GM21515 (cell line): ENCODE data around the gene RNF121.

Experiments
- ATAC-seq: cut with Tn5 transposase; IDR thresholded peaks from one replicate; pipeline ENCODE4 v1.9.1; 2021; ENCODE audit not compliant: unreplicated experiment

Gene RNF121

GRCh38 chr11:71987521-71987920 is 58.7 kb downstream of the RNF121 start:
- ATAC-seq: no peak

DNA sequence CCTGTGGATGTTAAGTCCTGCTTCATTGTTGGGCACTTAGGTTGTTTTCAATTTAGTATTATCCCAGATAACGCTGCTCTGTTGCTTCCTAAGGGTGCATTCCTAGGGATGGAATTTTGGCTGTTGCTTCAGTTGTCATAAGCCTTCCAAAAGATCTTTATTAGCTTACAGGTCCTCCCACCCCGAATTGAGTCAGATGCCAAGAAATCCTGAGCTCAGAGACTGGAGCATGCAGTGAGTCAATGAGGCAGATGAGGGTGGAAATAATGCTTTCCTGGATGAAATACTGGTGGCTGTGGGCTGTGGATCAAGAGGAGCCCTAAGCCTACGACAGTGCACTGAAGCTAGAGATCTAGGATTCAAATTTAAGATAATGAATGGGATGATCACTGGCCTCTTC is 59.2 kb downstream of the RNF121 start:
- no peak for ATAC-seq

DNA sequence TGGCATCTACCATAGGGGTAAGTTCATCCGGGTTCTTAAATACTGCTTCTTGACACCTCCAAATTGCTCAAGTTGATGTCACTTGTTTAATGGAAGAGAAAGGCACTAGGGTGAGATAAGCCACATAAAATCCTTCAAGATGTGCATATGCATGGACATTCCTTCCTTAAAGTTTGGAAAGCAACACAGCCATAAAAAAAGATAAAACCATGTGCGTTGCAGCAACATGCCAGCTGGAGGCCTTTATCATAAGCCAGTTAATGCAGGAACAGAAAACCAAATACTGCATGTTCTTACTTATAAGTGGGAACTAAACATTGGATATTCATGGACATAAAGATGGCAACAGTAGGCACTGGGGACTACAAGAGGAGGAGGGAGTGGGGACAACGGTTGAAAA is 61.9 kb downstream of the RNF121 start:
- ATAC-seq: no peak

GRCh38 chr11:71991494-71991893 is 62.6 kb downstream of the RNF121 start:
- peak; percentile 58 for ATAC-seq

GRCh38 chr11:71992136-71992730 is 63.4 kb downstream of the RNF121 start:
- ATAC-seq: no peak

- no peak for ATAC-seq
These were observed 65.9 kb downstream of the RNF121 start for GRCh38 chr11:71994786-71995185.

GRCh38 chr11:71995726-71996291 is 67.0 kb downstream of the RNF121 start:
- no peak for ATAC-seq

DNA sequence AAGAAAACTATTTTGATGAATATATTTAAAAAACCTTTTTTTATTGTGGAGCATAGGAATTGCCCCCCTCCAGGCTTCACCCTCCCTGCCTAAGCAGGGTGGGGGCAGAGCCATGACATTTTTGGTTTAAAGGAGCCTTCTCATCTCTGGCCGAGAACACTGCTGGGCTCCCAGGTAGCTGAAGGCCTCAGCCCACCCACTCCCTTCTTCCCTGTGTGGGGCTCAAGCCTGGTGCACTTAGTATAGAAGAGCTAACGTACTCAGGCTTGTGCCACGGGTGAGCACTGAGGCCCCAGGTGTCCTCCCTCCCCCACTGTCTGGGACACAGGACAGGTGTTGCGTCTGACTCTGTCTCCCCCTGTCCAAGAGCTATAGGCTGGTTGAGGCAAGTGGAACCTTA is 67.7 kb downstream of the RNF121 start:
- no peak for ATAC-seq

DNA sequence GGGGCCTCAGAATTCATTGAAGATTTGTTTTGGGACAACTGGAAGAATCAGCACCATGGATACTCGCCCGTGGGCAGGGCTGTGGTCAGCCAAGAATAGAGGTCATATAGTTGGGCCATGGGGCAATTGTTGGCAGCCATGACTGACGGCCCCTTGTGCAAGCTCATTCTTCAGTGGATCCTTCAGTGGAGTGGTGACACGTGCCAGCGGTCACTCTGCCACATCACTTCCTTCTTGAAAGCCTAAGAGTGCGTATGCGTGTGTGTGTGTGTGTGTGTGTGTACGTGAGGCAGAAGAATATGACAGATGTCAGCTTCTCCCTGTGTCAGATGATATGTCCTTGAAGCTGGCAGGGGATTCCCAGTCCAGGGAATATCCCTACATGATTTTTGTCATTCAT is 68.1 kb downstream of the RNF121 start:
- ATAC-seq: no peak

GRCh38 chr11:71997594-71997993 is 68.7 kb downstream of the RNF121 start:
- ATAC-seq: no peak

GRCh38 chr11:71998061-71998460 is 69.2 kb downstream of the RNF121 start:
- no peak for ATAC-seq

DNA sequence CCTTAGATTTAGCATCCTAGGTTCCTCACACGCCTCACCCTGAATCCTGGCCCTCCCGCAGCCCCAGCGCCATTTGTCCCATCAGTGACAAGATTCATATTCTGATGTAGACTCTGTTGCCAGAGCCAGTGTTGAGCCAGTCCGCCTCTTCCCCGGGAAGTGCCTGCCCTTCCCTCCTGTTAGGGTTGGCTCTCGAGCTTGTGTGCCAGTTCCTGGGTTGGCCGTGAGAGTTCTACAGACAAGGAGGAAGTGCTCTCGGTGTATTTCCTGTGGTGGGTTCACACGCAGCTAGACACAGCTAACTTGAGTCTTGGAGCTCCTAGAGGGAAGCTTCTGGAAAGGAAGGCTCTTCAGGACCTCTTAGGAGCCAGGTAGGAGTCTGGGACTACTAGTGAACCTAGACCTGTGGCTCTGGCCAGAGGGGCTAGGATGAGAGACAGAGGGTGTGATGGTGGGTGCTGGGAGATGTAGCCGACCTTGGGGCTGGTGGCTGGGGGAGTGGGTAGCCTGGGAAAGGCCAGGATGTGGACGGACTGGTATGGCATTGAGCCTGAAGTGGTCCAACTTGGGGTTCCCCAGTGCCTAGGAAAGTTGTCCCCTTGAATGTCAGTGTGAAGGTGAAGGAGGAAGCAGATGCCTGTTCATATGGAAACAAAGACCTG is 69.9 kb downstream of the RNF121 start, which contains the start of gene IL18BP:
TSS of gene IL18BP (plus strand) at position 261 of the 662 bp plus-strand sequence. CDS start 1,076 bp downstream, outside the sequence.
- ATAC-seq: no peak

GRCh38 chr11:71999362-71999761 is 70.5 kb downstream of the RNF121 start:
- no peak for ATAC-seq

DNA sequence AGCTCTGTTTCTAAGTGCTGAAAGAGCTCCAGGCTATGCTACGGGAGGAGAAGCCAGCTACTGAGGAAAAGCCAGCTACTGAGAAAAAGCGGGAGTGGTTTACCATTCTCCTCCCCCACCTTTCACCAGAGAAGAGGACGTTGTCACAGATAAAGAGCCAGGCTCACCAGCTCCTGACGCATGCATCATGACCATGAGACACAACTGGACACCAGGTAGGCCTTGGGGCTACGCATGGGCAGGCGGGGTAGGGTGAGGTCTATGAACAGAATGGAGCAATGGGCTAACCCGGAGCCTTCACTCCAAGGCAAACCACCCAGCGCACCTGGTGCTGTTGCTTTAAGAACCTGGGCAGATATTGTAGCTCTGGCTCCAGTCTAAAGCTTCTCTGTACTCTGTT is 71.0 kb downstream of the RNF121 start:
- no peak for ATAC-seq

DNA sequence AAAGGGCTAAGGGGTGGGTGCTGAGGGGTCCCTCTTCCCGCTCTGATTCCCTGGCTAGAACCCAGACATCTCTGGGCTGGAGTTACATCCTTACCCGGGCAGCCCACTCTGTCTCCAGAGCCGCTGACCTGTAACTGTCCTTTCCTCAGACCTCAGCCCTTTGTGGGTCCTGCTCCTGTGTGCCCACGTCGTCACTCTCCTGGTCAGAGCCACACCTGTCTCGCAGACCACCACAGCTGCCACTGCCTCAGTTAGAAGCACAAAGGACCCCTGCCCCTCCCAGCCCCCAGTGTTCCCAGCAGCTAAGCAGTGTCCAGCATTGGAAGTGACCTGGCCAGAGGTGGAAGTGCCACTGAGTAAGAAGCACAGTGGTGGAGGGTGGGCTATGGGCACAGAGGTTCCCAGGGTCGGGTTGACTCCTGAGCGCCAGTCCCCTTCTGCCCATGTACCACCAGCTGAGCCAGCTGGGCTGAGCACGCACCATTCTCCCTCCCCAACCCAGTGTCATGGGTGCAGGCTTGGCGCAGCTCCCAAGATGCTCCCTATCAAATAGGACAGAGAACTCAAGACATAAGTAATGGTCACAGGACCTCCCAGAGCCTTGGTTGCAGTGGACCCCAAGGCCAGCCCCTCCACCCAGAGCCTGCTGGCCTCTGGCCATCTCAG is 71.5 kb downstream of the RNF121 start:
- no peak for ATAC-seq

GRCh38 chr11:72001285-72001684 is 72.4 kb downstream of the RNF121 start:
- ATAC-seq: no peak

DNA sequence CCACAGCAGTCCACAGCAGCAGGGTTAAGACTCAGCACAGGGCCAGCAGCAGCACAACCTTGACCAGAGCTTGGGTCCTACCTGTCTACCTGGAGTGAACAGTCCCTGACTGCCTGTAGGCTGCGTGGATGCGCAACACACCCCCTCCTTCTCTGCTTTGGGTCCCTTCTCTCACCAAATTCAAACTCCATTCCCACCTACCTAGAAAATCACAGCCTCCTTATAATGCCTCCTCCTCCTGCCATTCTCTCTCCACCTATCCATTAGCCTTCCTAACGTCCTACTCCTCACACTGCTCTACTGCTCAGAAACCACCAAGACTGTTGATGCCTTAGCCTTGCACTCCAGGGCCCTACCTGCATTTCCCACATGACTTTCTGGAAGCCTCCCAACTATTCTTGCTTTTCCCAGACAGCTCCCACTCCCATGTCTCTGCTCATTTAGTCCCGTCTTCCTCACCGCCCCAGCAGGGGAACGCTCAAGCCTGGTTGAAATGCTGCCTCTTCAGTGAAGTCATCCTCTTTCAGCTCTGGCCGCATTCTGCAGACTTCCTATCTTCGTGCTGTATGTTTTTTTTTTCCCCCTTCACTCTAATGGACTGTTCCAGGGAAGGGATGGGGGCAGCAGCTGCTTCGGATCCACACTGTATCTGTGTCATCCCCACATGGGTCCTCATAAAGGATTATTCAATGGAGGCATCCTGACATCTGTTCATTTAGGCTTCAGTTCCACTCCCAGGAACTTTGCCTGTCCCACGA is 73.2 kb downstream of the RNF121 start:
- no peak for ATAC-seq

DNA sequence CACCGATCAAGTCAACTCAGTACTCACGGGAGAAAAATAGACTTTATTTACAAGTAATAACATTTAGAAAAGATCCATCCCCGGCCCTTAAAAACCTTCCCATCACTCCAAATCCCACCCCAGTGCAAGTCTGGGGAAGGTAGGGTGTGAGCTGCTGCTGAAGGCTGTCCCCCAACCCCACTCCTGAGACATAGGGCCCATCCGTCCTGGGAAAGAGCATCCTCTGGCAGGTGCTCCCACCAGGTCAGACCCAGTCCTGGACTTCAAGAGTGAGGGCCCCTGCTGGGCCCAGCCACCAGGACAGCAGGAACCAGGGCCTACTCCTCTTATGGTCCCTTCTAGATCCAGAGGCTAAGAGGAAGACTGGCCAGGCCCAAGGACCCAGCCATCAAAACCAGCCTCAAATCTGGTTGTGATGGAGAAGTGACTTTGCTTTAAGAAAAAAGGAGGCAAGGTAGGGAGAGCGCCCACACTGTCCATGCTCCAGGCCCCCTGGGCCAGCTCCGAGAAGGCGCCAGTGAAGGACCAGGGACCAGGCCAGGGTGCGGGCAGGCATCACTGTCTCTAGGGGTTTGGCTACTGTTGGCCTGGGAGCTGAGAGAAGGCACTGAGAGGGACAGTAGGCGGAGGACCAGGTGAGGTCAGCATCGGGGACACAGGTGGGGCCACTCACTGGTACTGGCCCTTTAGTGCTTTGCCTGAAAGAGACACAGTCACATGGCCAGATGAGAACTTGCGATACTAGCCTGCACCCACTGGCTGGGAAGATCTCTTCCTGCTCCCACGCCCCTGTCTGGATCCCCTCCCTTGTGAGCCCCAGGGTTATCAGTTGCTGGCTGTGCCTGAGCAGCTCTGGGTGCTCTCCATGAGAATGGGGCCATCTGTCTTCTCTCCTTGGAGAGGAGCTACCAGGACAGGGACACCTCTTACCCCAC is 74.3 kb downstream of the RNF121 start:
- no peak for ATAC-seq

GRCh38 chr11:72003776-72004171 is 74.9 kb downstream of the RNF121 start:
- ATAC-seq: no peak
